ENCODE results near the gene UCKL1.
"Not testable (repeated sequence)": the region's sequence is repeated elsewhere in the genome, so short reads cannot be mapped to it uniquely, and the experiment has no call there.

Gene UCKL1

GRCh38 chr20:63955827-63956663 lies at the start of gene UCKL1:
UCKL1 (minus strand) TSS chr20:63956416; CDS start chr20:63956372, 44 bp downstream.
- DNase-seq, result peak; percentile 95

- no peak for DNase-seq
Measured at GRCh38 chr20:64005394-64005793, 49.2 kb upstream of the UCKL1 start.

GRCh38 chr20:64003960-64004725 lies 47.9 kb upstream of the UCKL1 start:
- DNase-seq, result no peak

GRCh38 chr20:64001607-64002011 lies 45.4 kb upstream of the UCKL1 start:
- no peak for DNase-seq

- DNase-seq, result no peak
Measured at GRCh38 chr20:64000906-64001305, 44.7 kb upstream of the UCKL1 start.

GRCh38 chr20:63982937-63983336 lies 26.7 kb upstream of the UCKL1 start:
- DNase-seq, result no peak

- DNase-seq, result peak; percentile 98
Measured at GRCh38 chr20:63980806-63981728, 24.9 kb upstream of the UCKL1 start, which contains the start of gene PRPF6. PRPF6 (plus strand) TSS chr20:63981132; CDS start chr20:63981246, 114 bp downstream.

- DNase-seq, result peak; percentile 73
Measured at GRCh38 chr20:63980317-63980805, 24.1 kb upstream of the UCKL1 start.

GRCh38 chr20:63979557-63980316 lies 23.5 kb upstream of the UCKL1 start, which contains the start of gene SAMD10:
SAMD10 (minus strand) TSS chr20:63979642; CDS start chr20:63979467, 175 bp downstream.
- DNase-seq, result peak; percentile 91

GRCh38 chr20:63979229-63979556 lies 23.0 kb upstream of the UCKL1 start:
- DNase-seq, result no peak

- peak; percentile 88 for DNase-seq
Measured at GRCh38 chr20:63978319-63979228, 22.4 kb upstream of the UCKL1 start.

GRCh38 chr20:63977739-63978276 lies 21.6 kb upstream of the UCKL1 start:
- peak; percentile 84 for DNase-seq

- no peak for DNase-seq
Measured at GRCh38 chr20:63976980-63977738, 20.9 kb upstream of the UCKL1 start.

- not testable (repeated sequence) for DNase-seq
Measured at GRCh38 chr20:63976511-63976910, 20.3 kb upstream of the UCKL1 start.

GRCh38 chr20:63974402-63975200 lies 18.4 kb upstream of the UCKL1 start:
- DNase-seq, result no peak

- peak; percentile 93 for DNase-seq
Measured at GRCh38 chr20:63973636-63974401, 17.6 kb upstream of the UCKL1 start.

GRCh38 chr20:63973160-63973479 lies 16.9 kb upstream of the UCKL1 start:
- DNase-seq, result no peak
